Coronary artery (tissue), 2 donors: Measurements from ENCODE around the gene RIMOC1.

ENCODE experiments used
- DNase-seq: peaks from one replicate; pipeline ENCODE4 v3.0.0-alpha.2; 2017; ENCODE audit warnings: low spot score
- H3K27ac ChIP-seq, 2 donors: fragments of 200-600 bp; sonication (generic); one replicate each; pipeline ENCODE4 v1.5.1; 2016 to 2019
- H3K4me3 ChIP-seq: fragments of 200-600 bp; sonication (generic); 2 replicates; pipeline ENCODE4 v1.5.1; 2016; ENCODE audit warnings: mild to moderate bottlenecking, moderate library complexity
- CTCF ChIP-seq: fragments of 200-600 bp; sonication (generic); IDR thresholded peaks from one replicate; pipeline ENCODE4 v1.5.1; 2019; ENCODE audit warnings: antibody characterized with exemption

The RIMOC1 gene

GRCh38 chr5:41891066-41891707 lies 13.0 kb upstream of the RIMOC1 start:
- DNase-seq = no peak
- Histone ChIP-seq H3K27ac (no peak overlapping the region), H3K4me3 (no peak overlapping the region)
- no peak for TF ChIP-seq CTCF

DNA sequence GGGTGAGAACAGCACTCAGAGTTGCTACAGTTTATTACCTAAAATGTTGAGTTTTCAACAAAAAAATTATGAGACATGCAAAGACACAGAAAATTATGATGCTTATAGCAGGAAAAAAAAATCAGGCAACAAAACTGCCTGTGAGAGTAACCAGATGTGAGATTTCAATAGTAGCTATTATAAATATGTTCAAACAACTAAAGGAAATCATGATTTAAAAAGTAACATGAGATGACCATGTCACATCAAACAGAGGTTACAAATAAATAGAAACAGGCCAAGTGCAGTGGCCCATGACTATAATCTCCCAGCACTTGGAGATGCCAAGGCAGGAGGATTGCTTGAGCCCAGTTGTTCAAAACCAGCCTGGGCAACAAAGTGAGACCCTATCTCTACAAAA lies 12.1 kb upstream of the RIMOC1 start:
- DNase-seq = no peak
- no peak for TF ChIP-seq CTCF
- no peak overlapping the region for H3K4me3 ChIP-seq
- H3K27ac ChIP-seq = no peak overlapping the region

- Histone ChIP-seq H3K4me3 (no peak overlapping the region), H3K27ac (no peak overlapping the region)
- TF ChIP-seq CTCF = no peak
- DNase-seq = no peak
These were observed 10.9 kb upstream of the RIMOC1 start for GRCh38 chr5:41893074-41893851.

DNA sequence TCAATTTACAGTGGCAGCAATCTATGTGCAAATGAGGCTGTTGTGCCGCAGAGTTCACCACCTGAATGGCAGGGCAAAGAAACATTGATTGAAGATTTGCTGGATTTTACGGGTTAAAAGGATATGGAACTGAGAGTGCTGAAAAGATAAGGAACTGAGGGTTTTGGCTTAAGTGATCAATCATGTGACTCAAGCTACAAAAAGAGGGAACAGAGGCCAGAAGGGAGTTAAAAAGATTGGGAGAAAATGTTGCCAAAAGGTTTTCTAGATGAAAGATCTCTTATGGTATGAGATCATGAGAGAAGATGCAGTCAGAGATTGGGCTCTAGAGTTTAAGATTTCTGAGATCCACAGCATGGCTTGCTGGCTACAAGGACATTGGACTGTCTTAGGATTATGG lies 7.9 kb upstream of the RIMOC1 start:
- TF ChIP-seq CTCF = no peak
- H3K4me3 ChIP-seq = no peak overlapping the region
- DNase-seq = no peak
- no peak overlapping the region for H3K27ac ChIP-seq

GRCh38 chr5:41903382-41903891 lies 707 bp upstream of the RIMOC1 start:
- Histone ChIP-seq H3K4me3 (peak overlapping the region; percentile 95), H3K27ac (peak overlapping the region; percentile 89 to 92)
- TF ChIP-seq CTCF = no peak
- no peak for DNase-seq

DNA sequence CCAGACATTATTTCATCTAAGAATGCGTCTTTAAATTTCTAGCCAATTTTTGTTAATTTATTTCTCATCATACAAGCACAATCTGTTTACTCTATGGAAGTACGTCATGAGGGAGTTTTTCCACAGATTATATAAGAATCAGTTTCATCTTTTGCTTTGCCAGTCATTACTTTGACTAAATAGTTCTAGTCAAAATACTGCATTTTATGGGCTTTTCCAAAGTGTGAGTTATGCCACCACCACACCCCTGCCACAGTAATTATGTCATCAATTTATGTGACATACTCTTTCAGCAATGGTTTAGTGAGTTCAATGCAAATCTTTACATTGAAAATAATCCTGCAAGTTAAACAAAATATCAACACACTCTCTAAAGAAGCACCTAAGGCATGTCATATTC lies 2.0 kb downstream of the RIMOC1 start:
- TF ChIP-seq CTCF = no peak
- no peak overlapping the region for H3K4me3 ChIP-seq
- H3K27ac ChIP-seq = no peak overlapping the region

More for the DNA sequence above, 2.0 kb downstream of the RIMOC1 start:
- DNase-seq = no peak
